Stimulated activated CD4-positive, alpha-beta T cell treated with anti-CD3 and anti-CD28 coated beads, TNF-alpha, amount 100 ng/mL, for 48 hours (primary cell): Measurements from ENCODE around the gene CLCF1.
A peak's percentile ranks its signal among the peaks of the same experiment; 100 is the strongest.

ENCODE experiments used
- DNase-seq, 3 donors: peaks; one replicate each; pipeline ENCODE4 v3.0.0-alpha.2; 2020; ENCODE audit warnings: low read depth in 3 of 3

The CLCF1 gene

DNA sequence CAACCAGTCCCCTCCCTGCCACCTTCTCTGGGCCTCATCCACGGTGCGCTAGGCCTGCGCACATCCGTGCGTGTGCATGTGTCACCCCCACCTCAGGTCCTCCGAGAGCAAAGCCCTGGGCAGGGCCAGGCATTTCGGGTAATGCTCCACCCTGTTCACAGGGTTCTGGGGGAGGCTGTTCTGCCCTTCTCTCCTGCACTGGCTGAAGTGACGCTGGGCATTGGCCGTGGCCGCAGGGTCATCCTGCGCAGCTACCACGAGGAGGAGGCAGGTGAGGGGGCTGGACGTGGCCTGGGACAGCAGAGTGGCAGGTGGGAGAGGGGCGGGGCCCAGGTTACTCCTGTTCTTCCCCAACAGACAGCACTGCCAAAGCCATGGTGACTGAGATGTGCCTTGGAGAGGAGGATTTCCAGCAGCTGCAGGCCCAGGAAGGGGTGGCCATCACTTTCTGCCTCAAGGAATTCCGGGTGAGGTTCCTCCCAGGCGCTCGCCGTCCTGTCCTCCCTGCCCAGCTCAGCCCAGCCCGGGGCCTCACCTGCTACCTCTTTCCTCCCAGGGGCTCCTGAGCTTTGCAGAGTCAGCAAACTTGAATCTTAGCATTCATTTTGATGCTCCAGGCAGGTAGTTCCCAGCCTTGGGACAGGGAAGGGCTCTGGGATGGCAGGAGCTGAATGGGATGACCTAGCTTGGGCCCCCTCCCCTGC lies 22.3 kb upstream of the CLCF1 start:
- no peak for DNase-seq

DNA sequence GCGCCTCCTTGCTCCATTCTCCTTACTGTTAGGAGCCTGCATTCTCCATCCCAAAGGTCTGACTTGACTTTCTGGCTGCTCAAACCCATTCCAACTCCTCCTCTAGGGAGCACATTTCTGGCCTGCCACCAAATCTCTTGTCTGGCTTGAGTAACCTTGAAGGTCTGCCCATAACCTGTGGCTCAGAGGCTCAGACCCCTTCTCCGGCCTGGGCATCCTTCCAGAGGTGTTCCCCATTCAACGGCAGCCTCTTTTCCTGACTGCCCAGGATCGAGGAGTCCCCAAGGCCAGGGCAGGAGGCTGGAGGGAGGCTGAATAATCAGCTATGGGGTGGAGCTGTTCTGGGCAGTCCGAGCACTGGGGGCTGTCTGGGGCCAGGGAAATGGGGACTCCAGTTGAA lies 20.6 kb upstream of the CLCF1 start:
- DNase-seq, result no peak

DNA sequence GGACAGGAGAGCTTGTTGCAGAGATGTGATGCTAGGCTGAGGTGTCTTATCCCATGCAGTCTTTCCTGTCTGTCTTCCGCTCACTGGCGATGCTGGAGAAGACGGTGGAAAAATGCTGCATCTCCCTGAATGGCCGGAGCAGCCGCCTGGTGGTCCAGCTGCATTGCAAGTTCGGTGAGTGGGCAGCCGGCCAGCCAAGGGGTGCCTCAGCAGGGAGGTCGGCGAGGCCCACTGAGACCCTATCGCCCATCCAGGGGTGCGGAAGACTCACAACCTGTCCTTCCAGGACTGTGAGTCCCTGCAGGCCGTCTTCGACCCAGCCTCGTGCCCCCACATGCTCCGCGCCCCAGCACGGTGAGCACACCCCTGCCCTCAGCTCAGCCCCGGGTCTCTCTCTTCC lies 20.0 kb upstream of the CLCF1 start:
- no peak for DNase-seq

DNA sequence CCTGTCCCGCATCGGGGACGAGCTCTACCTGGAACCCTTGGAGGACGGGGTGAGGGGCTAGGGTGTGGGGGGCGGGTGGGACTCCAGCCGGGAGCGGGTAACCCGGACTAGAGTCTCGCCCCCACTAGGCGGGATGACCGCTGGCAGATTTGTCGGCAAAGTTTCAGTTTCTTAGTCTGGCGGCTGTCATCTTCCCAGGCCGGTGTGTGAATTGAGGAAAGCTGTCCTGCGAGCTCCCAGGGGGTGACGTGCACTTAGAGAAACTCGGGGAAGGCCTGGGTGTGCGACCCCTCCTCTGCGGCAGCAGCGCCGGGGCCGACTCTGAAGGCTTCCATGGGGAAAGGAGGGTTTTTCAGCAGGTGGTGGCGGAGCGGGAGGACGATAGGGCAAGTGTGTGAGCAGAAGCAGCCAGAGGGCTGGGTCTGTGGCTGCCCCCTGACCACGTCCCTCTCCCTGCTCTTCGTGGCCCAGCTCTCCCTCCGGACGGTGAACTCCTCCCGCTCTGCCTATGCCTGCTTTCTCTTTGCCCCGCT lies 18.9 kb upstream of the CLCF1 start:
- DNase-seq, result no peak

DNA sequence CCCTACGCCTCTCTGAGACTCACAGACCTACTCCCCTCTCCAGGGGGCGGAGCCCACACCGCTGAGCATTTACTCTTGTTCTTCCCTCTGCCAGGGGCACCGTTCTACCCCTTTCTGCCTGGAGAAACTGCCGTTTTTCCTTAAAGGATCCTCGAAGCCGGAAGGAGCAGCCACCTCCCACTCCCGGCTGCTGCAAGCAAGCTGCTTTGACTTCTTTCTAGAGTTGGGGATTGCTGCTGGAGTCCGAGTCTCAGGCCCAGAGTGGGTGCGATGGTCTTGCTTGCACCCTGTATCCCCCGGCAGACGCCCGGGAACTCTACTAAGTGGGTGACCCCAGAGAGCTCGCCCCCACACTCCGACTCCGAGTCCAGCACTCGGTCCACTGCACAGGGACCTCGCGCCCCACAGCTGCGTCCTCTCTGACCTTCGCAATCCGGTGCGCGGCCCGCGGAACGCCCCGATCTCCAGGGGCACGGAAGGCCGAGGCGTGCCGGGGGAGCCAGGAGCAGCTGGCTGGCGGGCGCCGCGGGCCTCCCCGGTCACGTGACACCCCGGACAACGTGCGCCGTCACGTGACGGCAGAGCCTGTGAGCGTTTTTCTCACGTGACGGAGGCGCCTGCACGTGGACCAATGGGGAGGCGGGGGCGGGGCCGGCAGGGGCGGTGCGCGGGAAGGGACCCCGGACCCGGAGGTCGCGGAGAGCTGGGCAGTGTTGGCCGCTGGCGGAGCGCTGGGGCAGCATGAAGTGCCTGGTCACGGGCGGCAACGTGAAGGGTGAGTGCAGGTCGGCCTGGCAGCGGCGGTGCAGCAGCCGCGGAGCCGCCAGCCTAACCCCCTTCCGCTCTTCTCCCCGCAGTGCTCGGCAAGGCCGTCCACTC lies 18.1 kb upstream of the CLCF1 start, which contains the start of gene RAD9A:
RAD9A (plus strand) TSS at position 683 of the 879 bp plus-strand sequence; CDS start at position 742, 59 bp downstream.
- peak; percentile 83 to 95 (median 84) for DNase-seq

DNA sequence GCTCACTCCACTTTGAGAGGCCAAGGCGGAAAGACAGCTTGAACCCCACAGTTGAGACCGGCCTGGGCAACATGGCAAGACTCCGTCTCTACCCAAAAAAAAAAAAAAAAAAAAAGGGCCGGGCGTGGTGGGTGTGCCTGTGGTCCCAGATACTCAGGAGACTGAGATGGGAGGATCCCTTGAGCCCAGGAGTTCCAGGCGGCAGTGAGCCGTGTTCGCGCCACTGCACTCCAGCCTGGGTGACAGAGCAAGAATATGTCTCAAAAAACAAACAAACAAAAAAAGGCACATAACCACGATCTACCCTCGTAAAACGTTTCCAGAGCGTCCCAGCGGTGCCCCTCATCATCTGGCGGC lies 17.5 kb upstream of the CLCF1 start:
- DNase-seq, result no peak

DNA sequence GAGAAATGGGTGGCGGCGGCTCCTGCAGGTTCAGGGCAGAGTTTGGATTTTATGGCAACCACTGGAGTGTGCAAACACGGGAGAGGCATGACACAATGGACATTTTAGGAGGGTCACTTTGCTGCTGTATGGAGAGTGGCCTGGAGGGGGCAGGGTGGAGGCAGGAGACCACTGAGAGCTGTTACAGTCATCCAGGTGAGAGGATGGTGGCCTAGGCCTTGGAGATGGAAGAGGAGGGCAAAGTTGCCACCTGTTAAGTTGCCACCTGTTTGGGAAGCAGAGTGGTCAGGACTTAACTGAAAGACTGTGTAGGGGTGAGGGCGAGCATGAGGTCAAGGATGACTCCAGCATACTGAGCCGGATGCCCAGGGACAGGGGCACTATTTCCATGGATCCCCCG lies 16.1 kb upstream of the CLCF1 start:
- no peak for DNase-seq

DNA sequence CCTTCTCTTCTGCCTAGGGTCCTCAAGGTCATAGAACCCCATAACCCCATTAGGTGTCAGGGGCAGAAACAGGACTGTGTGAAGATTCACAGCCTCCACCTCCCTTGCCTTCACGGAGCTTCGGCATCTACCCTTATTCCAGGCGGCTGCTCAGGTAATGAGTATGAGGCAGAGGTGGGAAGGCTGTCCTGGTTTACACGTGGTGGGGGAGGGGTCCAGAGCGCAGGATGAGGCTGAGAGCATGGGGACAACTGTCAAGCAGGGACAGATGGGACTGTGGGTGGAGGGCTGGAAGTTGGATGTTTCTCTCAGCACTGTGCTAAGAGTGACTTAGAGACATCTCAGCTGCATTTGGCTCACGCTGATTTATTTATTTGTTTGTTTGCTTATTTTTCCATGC lies 14.1 kb upstream of the CLCF1 start:
- no peak for DNase-seq

DNA sequence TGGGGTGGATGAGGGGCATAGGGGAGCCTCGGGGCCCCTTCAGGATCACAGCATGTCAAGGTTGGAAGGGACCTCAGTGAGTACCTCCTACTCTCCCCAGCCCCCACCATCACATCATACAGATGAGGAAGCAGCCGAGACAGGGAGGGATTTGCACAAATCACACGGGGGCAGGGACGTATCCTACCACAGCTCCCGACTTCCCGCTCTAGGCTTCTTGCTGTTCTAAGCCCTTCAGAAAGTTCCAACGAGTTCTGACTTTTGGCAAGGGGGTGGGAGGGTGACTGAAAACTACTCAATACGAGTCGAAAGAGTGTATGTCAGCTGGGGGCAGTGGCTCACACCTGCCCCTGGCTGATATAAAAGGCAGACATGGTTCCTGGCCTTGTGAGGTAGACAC lies 13.7 kb upstream of the CLCF1 start:
- DNase-seq, result no peak

DNA sequence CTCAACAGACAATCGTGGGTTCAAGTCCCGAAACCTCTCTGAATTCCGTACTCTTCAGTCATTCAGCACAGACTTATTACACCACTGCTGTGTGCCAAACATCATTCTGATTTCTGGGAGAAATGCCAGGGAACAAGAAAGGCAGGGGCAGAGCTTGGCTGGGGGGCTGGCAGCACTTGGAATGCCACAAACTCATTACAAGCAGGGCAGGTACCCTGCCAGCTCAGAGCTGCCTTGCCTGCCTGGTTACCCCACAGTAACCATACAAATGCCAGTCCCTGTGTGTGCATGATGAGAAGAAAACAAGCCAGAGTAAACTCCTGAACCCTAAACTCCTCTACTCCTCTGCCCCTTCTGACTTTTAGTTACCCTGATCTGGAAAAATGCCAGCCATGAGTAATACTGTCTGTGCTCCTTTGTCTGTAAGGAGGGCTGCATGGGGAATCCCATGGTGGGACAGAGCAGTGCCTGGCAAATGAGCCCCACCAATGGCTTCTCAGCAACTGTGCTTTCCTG lies 11.5 kb upstream of the CLCF1 start:
- DNase-seq, result no peak

DNA sequence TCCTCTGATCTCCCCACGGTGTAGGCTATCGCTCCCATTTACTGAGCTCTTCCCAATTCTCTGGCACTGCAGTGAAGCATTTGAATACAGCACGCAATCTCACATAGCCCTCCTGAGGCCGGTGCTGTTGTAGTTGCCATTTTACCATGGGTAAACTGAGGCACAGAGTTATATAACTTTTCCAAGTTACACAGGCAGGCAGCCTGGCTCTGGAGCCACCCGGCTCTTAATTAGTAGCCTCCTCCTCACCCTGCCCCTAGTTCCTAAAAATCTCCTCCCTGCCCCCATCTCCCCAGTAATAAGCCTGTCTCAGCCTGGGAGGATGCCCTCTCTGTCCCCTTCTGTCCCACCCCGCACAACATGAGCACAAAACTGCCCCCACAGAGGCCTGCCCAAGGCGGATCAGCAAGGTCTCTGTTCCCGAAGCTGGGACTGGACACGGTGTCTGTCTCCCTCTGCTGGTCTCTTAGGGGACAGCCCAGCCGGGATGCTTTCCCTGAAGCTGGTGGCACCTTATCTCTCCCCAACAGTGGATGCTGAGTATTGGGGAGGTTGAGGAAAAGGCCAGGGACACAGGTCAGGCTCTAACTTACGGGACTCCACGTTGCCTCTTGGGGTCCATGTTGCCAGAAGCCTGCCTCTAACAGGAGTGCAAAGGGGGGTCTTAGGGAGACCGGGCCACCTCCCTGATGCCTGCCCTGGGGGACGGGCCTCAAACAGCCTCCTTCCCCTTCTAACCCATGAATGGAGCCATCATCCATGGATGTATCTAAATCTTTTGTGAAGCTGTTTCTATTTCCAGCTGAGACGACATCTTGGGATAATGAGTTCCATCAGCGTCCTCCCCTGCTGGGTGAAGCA lies 9.1 kb upstream of the CLCF1 start:
- DNase-seq, result peak; percentile 66 to 73 (median 70)

DNA sequence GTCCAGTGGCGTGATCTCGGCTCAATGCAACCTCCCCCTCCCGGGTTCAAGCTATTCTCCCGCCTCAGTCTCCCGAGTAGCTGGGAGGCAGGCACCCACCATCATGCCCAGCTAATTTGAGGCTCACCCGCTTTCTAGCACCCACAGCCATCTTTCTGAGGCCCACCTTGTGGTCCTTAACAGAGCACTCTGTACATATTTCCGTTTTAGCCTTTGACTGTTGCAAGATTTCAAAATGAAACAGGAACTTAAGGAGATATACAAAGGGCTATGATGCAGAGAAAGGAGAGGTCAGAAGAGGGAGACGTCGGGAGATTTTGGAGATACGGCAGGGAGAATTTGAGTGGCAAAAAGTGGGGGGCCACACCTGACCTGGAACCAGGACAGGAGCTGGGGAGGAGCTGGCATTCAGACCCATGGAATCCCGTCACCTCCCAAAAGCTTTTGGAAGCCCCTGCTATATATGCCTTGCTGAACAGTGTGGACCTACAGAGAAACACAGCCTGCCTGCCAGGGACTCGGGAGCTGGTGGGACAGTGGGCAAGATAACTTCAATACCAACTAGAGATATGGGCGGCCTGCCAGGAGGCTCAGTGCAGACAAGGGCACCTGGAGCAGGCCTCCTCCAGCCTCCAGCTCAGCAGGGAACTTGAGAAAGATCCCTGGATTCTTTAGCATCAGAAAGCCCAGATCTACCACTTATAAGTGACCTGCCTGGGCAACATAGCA lies 8.0 kb upstream of the CLCF1 start:
- no peak for DNase-seq

DNA sequence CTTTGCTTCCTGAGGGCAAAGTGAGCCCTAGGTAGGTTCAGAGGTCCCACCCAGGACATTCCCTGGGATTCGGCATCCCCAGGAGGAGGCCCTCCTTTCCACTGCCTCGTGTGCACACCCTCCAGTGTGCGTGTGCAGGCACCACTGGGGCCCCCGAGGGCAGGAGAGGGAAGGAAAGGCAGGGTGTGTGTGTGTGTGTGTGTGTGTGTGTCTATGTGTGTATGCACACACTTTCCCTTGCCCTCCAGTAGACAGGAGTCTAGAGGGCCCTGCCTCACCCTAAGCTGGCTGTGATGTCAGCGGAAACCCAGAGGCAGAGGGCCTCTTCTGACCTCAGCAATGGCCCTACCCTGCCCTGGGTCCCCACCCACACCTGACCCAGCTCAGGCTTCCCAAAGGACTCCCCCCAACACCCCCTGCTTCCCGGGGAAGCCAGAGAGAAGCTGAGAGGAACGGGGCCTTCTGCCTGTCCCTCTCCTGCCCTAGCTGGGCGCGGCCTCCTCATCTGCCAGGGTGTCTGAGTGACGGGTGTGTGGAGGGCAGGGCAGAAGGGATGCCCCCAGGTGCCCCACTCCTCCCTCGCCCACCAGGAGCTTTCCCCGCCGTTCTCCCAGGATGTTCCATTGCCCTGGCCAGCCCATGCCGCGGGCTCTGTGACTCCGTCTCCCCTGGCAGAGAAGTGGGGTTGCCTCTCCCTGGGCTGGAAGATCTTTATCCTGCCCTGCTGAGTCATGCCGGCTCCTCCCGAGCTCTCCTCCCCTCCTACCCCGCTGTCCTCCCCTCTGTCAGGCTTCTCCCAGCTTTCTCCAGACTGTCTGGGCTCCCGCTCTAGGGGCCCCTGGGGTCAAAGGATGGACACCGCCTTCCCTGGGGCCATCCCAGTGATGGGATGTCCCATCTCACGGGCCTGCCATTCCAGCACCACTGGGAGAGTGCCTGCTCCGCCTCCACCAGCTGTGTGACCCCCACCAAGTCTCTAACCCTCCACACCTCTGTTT lies 6.0 kb upstream of the CLCF1 start:
- no peak for DNase-seq

DNA sequence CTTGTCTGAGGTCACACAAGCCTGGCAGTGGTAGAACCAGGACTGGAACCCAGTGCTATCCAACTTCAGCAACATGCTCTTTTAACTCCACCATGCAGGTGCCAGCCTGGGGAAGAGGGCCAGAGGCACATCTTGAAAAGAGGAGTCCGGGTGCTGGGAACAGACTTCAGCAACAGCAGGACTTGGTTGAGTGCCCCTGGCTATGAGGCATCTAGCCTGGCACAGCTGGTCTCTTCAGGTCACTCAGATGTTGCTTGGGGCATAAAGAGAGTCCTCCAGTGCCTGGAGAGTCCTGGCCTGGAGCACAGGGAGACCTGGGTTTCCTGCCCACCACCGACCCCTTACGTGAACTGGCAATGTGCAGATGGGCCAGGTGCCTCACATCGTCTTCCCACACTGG lies 5.1 kb upstream of the CLCF1 start:
- DNase-seq, result no peak

DNA sequence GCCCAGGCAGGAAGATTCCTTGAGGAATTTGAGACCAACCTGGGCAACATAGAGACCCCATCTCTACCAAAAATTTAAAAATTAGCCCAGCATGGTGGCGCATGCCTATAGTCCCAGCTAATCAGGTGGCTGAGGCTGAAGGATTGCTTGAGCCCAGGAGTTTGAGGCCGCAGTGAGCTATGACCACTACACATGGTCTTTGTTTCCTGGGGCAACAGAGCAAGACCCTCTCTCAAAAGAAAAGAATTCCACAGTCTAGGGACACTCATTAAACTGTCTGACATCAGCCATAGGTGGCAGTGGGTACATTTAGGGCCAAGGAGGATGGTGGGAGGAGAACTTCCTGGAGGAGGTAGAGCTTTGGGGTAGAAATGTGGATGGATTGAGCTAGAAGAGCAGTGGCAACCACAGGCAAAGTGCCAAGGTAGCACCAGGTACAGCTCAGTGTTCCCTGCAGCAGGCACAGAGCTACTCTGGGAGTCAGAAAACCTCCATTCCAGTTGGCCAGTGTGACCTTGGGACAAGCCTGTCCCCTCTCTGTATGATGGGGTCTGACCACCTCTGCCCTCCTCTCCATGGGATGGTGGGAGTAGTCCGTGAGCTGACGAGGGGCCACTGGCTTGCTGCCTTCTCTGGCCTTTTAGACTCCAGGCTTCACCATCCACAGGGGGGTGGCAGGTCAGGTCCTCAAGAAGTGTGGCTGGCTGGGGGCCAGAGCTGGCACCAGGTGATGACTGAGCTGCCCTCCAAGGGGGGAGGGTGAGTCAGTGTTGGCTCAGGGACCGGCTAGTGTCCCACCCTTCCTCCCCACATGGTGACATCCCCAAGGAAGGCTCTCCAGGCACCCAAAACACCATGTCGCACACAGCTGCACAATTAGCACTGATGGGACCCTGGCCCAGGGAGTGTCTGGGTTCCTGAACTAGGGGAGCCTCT lies 3.7 kb upstream of the CLCF1 start:
- DNase-seq, result no peak

DNA sequence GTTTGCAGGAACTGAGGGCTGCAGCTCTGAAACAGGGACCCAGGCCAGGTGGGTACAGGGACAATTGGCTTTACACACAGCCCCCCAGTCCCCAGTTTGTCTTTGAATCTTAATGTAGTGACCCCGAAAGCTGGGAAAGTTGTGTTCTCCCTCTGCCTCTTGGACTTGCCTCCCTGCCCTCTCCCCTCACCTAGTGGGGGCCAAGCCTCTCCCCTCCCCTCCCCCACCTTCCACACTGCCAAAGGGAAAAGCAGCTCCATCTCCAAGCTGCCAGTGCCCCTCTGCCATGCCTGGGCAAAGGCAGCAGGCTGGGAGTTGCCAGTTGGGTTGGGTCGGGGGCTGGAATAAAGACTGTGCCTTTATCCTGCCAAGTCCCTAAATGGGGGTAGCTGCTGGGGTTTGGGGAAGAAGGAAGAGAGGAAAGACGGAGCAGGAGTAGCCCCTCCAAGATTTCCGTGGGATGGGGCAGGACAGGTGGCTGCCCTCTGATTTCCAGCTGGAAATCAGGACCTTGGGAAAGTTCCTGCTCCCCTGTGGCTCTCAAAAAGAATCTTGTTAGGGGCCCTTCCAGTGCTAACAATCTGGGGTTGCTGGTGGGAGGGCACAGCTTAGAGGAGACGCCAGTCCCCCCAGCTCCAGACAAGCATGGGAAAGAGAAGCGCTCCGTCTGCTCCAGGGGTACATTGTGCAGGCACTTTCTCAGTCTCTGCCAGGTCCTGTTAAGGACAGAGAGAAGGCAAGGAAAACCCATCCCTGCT lies 2.8 kb upstream of the CLCF1 start:
- DNase-seq, result no peak

DNA sequence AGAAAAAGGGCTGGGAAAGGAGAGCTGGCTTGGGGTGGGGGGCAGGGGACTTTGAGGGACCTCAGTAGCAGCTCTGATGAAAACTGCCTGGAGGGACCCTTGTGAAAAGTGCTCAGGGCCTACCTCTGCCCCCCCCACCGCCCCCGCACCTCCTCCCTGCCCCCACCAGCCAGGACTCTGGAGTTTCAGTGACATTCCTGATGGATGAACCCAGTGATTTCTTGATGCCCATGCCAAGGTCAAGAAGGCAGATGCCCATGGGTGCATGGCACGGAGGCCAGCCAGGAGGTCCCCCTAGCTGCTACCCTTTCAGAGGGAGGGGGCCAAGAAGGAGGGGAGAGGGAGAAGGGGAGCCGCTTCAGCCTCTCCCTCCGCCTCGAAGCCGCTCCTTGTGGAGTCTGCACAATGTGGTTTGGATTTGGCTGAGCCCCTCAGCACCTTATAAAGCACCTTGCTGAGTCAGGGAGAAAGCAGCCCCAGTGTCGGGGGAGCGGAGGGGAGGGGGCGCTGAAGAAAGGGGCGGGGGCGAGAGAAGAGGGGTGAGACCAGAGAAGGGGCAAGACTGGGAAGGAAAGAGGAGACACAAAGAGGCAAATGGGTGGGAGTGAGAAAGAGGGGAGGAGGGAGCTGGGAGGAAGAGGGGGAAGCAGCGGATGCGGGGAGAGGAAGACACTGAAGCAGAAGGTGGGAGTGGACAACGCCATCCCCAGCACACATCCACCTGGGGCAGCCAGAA lies 2.1 kb upstream of the CLCF1 start:
- DNase-seq, result no peak
